Raji (cell line): ENCODE data around the gene MAP2.

Experiments used
- POLR2A ChIP-seq: IDR thresholded peaks from 2 replicates; pipeline ENCODE4 v1.6.1; 2011; ENCODE audit warnings: low read depth, low read length, control low read depth; ENCODE audit not compliant: insufficient read depth

The MAP2 gene

GRCh38 chr2:209579230-209579749, 155.4 kb downstream of the MAP2 start:
- no peak for TF ChIP-seq POLR2A

GRCh38 chr2:209581040-209581439, 157.2 kb downstream of the MAP2 start:
- no peak for TF ChIP-seq POLR2A

- no peak for TF ChIP-seq POLR2A
These were observed 158.4 kb downstream of the MAP2 start for GRCh38 chr2:209582281-209582680.

DNA sequence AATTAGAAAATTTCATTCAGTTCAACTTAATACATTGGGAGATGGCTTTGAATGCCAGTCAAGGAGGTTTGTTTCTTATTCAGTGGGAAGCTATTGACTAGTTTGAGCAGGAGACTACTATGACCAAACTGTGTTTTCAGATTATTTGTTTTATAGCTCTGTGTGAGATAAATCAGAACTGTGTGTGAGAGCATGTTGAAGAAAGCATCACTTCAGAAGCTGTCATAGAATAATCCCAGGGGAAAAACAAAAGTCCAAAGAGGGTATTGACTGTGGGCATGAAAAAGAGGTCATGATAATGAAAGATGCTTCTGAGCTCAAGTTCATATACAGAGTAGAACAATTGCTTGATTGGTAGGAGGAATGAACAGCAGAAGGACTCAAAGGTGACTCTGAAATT, 160.6 kb downstream of the MAP2 start:
- no peak for TF ChIP-seq POLR2A

DNA sequence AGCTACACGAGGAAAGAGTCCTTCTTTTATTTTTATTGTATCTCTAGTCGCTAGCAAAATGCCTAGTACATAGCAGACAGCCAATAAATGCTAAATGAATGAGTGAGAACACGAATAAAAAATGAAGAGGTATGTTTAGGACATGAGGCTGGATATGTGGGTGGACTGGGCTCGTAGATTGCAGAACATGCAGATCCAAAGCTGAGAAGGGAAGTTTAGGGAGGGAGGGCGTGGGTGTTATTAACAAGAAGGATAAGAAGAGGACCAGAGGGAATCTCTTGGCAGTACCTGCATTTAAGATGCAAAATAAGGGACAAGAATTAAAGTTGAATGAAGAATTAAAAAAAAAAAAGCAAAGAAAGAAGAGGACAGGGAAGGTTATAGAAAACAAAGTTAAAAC, 161.1 kb downstream of the MAP2 start:
- no peak for TF ChIP-seq POLR2A

GRCh38 chr2:209591021-209591420, 167.2 kb downstream of the MAP2 start:
- TF ChIP-seq POLR2A, result no peak

- no peak for TF ChIP-seq POLR2A
These were observed 168.3 kb downstream of the MAP2 start for GRCh38 chr2:209592106-209592505.

- no peak for TF ChIP-seq POLR2A
These were observed 170.1 kb downstream of the MAP2 start for GRCh38 chr2:209593930-209594329.

DNA sequence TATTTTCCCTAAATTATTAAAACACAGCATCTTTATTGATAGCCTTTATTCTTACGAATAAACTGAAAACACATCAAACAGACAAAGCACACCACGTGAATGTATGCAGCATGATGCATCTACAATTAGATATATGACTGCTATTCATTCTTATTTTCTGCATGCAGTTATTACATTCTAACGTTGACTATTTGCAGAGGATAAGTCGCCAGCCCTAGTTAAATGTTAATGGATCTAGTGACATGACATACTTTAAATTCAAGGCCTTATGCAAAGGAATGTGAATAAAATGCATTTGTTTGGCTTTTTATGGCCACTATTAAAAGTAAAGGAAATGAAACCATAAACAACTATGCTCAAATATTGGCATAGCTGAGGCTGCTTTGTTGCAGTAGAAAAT, 172.4 kb downstream of the MAP2 start:
- TF ChIP-seq POLR2A, result no peak

DNA sequence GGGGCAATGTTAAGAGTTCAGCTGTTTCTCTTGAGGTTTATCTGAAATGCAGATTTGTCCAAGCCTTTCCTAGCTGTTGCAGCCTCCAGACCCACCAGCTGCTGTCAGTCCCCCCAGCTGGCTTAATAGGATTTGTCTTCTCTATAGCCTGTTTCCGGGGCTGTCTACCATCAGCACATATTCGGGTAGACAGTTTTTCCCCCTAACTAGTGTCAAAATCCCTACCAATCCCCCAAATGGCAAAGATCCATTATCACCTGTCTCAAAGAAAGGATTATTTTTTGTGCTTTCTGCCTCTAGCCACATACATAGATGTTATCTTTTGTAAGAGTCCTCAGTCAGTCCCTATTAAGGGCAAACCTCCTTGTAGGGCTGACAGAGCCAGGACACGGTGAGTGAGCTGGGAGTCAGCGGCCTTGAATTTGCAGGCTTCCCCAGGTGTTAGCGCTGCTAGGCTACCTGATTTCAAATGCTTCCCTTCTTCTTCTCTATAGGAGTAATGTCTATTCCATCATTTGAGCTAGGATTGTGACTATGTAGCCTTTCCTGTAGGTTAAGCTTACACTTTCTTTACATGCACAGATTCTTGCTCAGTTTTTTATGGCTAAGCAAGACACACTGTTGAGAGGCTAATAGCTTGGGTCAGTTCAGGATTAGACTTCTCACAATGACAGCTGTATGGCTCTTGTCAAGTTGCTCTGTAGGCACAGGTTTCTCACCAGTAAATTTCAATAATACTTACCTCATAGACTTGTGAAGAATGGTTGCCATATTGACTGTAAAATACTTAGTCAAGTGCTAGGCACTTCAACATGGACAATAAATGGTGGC, 176.7 kb downstream of the MAP2 start:
- no peak for TF ChIP-seq POLR2A

DNA sequence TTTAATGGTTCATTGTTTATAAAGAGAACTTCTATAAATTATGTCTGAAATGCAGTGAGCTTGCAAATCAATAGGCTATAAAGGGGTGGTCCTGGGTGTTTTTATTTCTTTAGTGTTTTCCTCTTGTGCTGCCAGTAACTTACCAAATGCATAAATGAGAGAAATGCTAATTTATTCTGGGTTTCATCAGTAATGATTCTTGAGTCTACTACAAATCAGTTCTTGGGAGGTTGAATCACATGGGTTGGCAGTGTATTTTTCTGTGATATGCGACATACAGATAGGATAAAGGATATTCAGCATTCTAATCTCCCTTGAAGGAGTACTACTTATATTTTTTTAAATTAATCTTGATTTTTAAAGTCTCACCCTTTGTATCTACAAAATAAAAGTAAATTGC, 177.7 kb downstream of the MAP2 start:
- no peak for TF ChIP-seq POLR2A

DNA sequence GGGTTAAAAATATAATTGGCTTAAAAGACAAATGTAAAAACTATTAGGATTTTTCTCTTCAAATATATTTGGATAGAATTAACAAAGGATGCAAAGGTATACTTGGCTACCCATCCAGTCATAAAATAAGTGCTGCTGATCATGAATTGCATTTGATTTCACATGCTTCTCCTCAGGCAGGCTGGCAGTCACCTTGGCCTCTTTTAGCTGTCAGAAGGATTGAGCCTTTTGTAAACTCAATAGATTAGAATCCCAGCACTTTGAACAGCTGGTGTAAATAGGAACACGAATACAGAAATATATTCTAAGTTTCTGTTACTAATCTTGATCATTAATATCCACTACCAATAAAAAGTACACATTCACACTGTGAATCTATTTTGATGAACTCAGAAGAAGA, 178.4 kb downstream of the MAP2 start:
- no peak for TF ChIP-seq POLR2A

DNA sequence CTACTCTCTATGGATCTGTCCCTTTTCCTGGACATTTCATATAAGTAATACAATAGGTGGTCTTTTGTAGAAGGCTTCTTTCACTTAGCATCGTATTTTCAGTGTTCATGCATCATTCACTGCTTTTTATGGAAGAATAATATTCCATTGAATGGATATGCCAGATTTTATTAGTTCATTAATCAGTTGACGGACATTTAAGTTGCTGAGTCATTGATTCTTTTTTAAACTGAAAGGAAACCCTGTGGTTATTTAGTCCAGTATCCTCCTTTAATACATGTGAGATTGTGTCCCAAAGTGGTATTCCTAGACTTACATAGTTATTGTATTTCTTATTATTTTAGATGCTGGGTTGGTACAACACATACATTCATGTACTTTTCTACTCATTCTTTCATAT, 185.7 kb downstream of the MAP2 start:
- TF ChIP-seq POLR2A, result no peak

GRCh38 chr2:209610631-209611030, 186.8 kb downstream of the MAP2 start:
- TF ChIP-seq POLR2A, result no peak

GRCh38 chr2:209613649-209614305, 189.9 kb downstream of the MAP2 start:
- TF ChIP-seq POLR2A, result no peak

GRCh38 chr2:209614690-209615369, 191.0 kb downstream of the MAP2 start:
- no peak for TF ChIP-seq POLR2A

DNA sequence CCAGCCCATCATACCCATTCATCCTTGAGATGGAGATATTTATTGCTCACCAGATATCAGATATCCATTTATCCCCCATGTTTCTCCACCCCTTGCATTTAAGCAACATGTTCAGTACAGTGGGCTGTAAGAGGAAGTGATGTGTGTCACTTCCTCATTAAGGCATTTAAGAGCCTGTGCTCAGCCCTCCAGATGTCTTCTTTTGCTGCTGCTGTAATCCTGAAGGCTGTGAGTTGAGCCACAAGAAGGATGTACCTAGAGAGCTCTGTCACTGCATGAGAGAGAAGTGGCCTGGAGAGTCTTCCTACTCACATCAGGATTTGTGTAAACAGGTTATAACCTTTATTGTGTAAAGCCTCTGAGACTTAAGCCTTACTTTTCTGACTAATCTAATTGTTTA, 195.9 kb downstream of the MAP2 start:
- no peak for TF ChIP-seq POLR2A
